Stomach smooth muscle (tissue), 2 donors: ENCODE results near the gene FCN3.

Source experiments
- H3K27ac ChIP-seq: one replicate; pipeline ENCODE4 v1.7.0; 2013; ENCODE audit warnings: mild to moderate bottlenecking, low read length, inconsistent platforms
- H3K27me3 ChIP-seq, 2 donors: one replicate each; pipeline ENCODE4 v1.7.0; 2013; ENCODE audit warnings: low read length in 2 of 2; ENCODE audit not compliant: insufficient read depth in 2 of 2, control insufficient read depth in 1 of 2
- H3K36me3 ChIP-seq, 2 donors: one replicate each; pipeline ENCODE4 v1.7.0; 2013; ENCODE audit warnings: low read length in 2 of 2; ENCODE audit not compliant: control insufficient read depth in 2 of 2, insufficient read depth in 2 of 2
- H3K4me1 ChIP-seq: one replicate; pipeline ENCODE4 v1.7.0; 2013; ENCODE audit warnings: low read length; ENCODE audit not compliant: control insufficient read depth, insufficient read depth
- H3K4me3 ChIP-seq, 2 donors: one replicate each; pipeline ENCODE4 v1.7.0; 2013; ENCODE audit warnings: low read length in 2 of 2
- H3K9ac ChIP-seq, 2 donors: one replicate each; pipeline ENCODE4 v1.7.0; 2013; ENCODE audit warnings: low read length in 2 of 2, mild to moderate bottlenecking in 1 of 2
- H3K9me3 ChIP-seq, 2 donors: one replicate each; pipeline ENCODE4 v1.7.0; 2013; ENCODE audit warnings: low read length in 2 of 2; ENCODE audit not compliant: control insufficient read depth in 2 of 2
- donor health status: healthy.
- donor health status: Pancreatic carcinoma.

The FCN3 gene

DNA sequence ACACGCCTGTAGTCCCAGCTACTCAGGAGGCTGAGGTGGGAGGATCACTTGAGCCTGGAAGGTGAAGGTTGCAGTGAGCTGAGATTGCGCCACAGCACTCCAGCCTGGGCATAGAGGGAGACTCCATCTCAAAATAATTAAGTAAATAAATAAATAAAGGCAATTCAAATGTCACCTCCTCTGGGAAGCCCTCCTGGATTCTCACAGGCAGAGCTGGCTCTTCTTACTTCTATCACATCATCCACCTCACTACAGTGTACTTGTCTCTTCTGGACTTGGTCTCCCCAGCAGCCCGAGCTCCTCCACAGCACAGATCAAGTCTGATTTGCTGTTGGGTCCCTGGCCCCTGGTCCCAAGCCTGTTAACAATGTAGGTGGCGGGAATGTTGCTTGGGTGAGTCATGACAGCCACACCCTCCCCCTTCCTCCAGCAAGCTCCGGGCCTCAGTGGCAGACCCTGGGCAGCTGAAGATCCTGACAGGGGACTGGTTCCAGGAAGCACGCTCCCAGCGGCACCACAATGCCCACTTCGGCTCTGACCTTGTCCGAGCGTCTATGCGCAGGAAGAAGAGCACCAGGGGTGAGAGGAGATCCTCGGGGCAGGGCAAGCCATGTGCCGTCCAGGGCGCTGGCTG is 27.5 kb downstream of the FCN3 start:
- H3K27ac ChIP-seq = no peak overlapping the region
- no peak overlapping the region for H3K4me3 ChIP-seq
- H3K9me3 ChIP-seq = no peaks in the 10 kb centered on the region
- H3K9ac ChIP-seq = no peak overlapping the region
- H3K4me1 ChIP-seq = peaks cover 25% of the 10 kb centered on the region
- H3K27me3 ChIP-seq = peaks cover 12 to 20% of the 10 kb centered on the region in 2 donors
- H3K36me3 ChIP-seq = no peaks in the 10 kb centered on the region

DNA sequence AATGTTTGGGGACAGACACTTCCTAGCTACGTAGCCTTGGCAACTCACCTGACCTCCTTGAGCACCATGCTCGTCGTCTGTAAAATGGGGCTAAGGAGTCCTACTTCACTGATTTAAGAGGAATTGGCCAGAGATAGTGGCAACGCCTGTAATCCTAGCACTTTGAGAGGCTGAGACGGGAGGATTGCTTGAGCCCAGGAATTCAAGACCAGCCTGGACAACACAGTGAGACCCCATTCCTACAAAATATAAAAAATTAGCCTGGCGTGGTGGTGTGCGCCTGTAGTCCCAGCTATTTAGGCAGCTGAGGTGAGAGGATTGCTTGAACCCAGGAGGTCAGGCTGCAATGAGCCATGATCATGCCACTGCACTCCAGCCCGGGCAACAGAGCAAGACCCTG is 28.3 kb downstream of the FCN3 start:
- no peaks in the 10 kb centered on the region for H3K9me3 ChIP-seq
- H3K27me3 ChIP-seq = peaks cover 12 to 20% of the 10 kb centered on the region in 2 donors
- H3K36me3 ChIP-seq = no peaks in the 10 kb centered on the region
- peaks cover 28% of the 10 kb centered on the region for H3K4me1 ChIP-seq
- no peak overlapping the region for H3K9ac ChIP-seq
- no peak overlapping the region for H3K27ac ChIP-seq
- H3K4me3 ChIP-seq = no peak overlapping the region

GRCh38 chr1:27345272-27345671 is 29.4 kb downstream of the FCN3 start:
- no peak overlapping the region for H3K27ac ChIP-seq
- no peak overlapping the region for H3K4me3 ChIP-seq
- H3K9me3 ChIP-seq = no peaks in the 10 kb centered on the region
- H3K27me3 ChIP-seq = peaks cover 6 to 10% of the 10 kb centered on the region in 2 donors
- no peak overlapping the region for H3K9ac ChIP-seq
- H3K36me3 ChIP-seq = no peaks in the 10 kb centered on the region
- peaks cover 17% of the 10 kb centered on the region for H3K4me1 ChIP-seq

DNA sequence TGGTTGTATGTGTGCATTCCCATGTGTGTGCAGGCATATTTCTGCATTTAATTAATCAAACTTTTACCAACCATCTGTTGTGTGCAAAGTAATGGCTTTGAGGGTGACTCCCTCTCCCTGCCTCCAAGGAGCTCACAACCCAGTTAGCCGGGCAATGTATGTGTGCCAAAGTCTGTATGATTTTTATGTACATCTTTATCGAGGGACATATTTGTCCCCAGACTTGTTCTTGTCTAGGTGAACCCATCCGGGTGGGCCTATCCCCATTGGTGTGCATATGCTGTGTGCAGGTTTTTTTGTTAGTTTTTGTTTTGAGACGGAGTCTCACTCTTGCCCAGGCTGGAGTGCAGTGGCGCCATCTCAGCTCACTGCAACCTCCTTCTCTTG is 31.0 kb downstream of the FCN3 start:
- Histone ChIP-seq H3K4me3 (no peak overlapping the region), H3K9ac (no peak overlapping the region), H3K9me3 (no peaks in the 10 kb centered on the region), H3K27me3 (peaks cover 0 to 4% of the 10 kb centered on the region in 2 donors), H3K36me3 (peaks cover 0 to under 1% of the 10 kb centered on the region in 2 donors), H3K27ac (no peak overlapping the region), H3K4me1 (peaks cover 3% of the 10 kb centered on the region)

DNA sequence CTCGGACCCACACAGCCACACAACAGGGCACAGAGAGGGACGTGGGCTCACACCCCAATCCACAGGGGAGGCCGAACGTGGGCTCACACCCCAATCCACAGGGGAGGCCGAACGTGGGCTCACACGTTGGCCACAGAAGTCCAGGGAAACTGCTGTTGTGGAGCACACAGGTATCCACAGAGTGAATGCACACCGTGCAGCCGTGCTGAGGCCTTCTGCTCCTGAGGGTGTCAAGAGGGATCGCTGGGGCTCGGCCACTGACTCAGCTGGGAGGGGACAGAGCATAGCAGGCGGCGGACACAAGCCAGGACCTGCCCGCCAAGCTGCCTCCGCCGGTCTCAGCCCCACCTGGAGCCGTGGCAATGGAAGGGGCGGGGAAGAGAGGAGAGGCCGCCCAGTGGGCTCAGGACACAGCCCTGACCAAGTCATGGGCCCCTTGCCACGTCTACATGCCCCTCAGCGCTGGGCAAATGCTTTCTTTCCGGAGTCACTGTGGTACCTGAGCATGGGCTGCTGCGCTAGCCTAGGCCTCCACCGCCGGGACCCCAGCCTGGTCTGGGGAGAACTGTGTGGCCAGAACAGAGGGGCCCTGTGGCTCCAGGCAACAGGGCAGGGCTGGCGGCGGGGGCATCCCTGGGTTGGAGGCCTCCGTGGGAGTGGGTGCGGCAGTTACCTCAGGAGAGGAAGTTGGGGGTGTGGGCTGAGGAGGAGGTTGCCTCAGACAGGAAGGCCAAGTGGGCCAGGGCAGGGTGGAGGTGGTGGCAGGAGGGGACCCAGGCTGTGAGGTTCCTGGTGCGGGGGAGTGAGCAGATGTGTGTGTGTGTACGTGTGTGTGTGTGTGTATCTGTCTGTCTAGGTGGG is 31.6 kb downstream of the FCN3 start:
- peak overlapping the region in 1 of 2 donors; percentile 8 for H3K4me3 ChIP-seq
- H3K36me3 ChIP-seq = peaks cover 0 to 2% of the 10 kb centered on the region in 2 donors
- H3K9ac ChIP-seq = no peak overlapping the region
- no peaks in the 10 kb centered on the region for H3K9me3 ChIP-seq
- H3K27me3 ChIP-seq = peaks cover 0 to 4% of the 10 kb centered on the region in 2 donors
- peaks cover 3% of the 10 kb centered on the region for H3K4me1 ChIP-seq
- no peak overlapping the region for H3K27ac ChIP-seq

DNA sequence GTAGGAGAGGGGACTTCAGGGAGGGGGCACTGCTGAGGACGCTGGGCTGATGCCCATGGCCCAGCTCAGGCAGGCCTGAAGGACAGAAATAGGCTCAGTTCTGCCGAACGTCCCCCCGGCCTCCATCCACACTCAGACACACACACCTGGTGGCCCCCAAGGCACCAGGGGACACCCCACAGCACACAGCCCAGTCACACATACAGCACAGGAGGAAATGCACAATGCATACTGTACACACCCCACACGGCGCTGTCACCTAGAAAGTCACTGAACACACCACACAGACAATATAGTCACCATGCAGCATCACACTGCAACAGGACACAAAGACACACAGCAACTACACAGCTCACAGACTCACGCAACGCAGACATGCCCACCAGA is 32.2 kb downstream of the FCN3 start:
- Histone ChIP-seq H3K36me3 (peaks cover 0 to 2% of the 10 kb centered on the region in 2 donors), H3K4me1 (peaks cover 3% of the 10 kb centered on the region), H3K27me3 (peaks cover 0 to 4% of the 10 kb centered on the region in 2 donors), H3K9me3 (no peaks in the 10 kb centered on the region), H3K27ac (no peak overlapping the region), H3K9ac (no peak overlapping the region), H3K4me3 (peak overlapping the region in 1 of 2 donors; percentile 8)

DNA sequence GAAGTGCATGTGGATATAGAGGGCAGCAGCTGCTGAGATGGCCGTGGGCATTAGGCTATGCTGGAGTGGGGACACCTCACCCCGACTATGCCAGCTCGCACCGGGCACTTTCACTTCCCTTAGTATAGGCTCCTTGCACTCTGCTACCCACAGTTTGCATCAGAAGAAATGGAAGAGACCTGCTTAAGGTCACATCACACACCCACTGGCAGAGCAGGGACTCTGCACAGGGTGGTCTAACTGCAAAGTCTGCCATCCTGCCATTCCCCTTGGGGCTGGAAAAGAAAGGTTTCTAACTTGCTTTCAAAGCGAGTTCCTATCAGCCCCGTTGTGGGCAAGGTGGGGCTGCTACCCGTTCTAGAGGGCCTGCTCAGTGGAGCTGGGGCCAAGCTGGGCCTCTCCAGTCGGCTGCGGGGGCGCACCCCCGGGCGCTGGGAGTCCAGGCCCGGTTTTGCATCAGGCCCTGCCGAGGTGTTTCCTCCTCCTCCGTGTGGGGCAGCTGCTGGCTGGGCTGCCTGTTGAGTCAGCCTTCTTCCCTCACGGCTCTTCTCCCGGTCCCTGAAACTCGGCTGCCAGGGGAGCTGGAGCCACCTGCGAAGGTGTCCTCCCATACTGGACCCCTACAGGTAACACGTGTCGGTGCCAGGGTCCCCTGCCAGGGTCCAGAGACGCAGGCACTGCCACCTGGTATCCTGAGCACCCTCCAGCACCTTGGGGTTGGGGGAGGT is 32.9 kb downstream of the FCN3 start, which contains the start of gene SYTL1:
Gene SYTL1 (plus strand): TSS at position 498 of the 728 bp plus-strand sequence. CDS start 3,313 bp downstream, outside the sequence.
- Histone ChIP-seq H3K27me3 (no peaks in the 10 kb centered on the region), H3K9me3 (no peaks in the 10 kb centered on the region), H3K4me3 (peak within 1 kb of the TSS in 1 of 2 donors; percentile 8), H3K36me3 (peaks cover 2 to 3% of the 10 kb centered on the region in 2 donors), H3K4me1 (peaks cover 3% of the 10 kb centered on the region), H3K27ac (no peak within 1 kb of the TSS), H3K9ac (no peak within 1 kb of the TSS)

DNA sequence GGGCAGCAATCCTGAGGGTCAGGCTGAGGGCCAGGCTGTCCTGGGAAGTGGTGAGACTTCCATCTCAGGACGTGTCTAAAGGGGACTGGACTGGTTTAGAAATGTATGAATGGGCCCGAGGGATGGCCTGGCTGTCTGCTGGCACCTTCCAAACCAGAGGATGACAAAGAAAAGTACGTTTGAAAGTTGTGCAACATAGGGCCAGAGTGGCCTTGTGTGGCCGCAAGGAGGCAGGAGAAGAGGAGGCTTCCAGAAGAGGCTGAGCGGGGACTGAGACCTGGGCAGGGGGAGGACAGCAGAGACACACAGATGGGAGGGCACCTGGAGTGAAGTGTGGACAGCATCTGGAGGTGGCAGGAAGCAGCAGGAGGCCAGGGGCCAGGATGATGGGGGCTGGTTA is 35.4 kb downstream of the FCN3 start:
- no peak overlapping the region for H3K27ac ChIP-seq
- H3K9me3 ChIP-seq = no peaks in the 10 kb centered on the region
- H3K4me3 ChIP-seq = no peak overlapping the region
- peaks cover 3% of the 10 kb centered on the region for H3K4me1 ChIP-seq
- no peaks in the 10 kb centered on the region for H3K27me3 ChIP-seq
- H3K36me3 ChIP-seq = peaks cover 22 to 25% of the 10 kb centered on the region in 2 donors
- H3K9ac ChIP-seq = no peak overlapping the region

GRCh38 chr1:27338751-27339150 is 35.9 kb downstream of the FCN3 start:
- H3K36me3 ChIP-seq = peaks cover 27 to 30% of the 10 kb centered on the region in 2 donors
- no peaks in the 10 kb centered on the region for H3K27me3 ChIP-seq
- no peak overlapping the region for H3K4me3 ChIP-seq
- H3K27ac ChIP-seq = no peak overlapping the region
- peaks cover 3% of the 10 kb centered on the region for H3K4me1 ChIP-seq
- no peaks in the 10 kb centered on the region for H3K9me3 ChIP-seq
- peak overlapping the region in 1 of 2 donors; percentile 29 for H3K9ac ChIP-seq

- Histone ChIP-seq H3K9ac (no peak overlapping the region), H3K27me3 (no peaks in the 10 kb centered on the region), H3K27ac (no peak overlapping the region), H3K4me1 (peaks cover 3% of the 10 kb centered on the region), H3K9me3 (no peaks in the 10 kb centered on the region), H3K4me3 (no peak overlapping the region), H3K36me3 (peaks cover 41 to 47% of the 10 kb centered on the region in 2 donors)
Observed at GRCh38 chr1:27336756-27337155, 37.9 kb downstream of the FCN3 start.
